Measurements from ENCODE around the gene ANKRD7.
"Not testable (repeated sequence)": the region's sequence is repeated elsewhere in the genome, so short reads cannot be mapped to it uniquely, and the experiment has no call there.

The ANKRD7 gene

DNA sequence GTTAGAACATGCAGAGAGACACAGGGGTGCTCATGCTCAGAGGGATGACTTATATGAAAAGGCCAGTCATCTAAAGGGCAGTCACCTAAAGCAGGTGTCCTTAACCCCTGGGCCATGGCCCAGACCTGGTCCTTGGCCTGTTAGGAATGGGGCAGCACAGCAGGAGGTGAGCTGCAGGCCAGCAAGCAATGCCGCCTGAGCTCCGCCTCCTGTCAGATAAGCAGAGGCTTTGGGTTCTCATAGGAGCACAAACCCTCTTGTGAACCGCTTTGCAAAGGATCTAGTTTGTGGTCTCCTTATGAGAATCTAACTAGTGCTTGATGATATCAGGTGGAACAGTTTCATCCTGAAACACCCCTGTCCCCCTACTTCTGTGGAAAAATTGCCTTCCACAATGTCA lies 14.5 kb downstream of the ANKRD7 start:
- DNase-seq: no peak

DNA sequence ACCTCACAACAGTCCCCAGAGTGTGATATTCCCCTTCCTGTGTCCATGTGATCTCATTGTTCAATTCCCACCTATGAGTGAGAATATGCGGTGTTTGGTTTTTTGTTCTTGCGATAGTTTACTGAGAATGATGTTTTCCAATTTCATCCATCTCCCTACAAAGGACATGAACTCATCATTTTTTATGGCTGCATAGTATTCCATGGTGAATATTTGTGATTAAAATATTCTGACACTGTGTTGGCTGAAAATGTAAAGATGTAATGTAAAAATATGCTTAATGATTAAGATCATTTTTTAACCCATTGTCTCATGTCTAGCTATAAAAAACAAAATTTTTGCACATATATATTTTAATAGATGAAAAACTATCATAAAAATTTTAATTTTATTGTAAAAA lies 15.8 kb downstream of the ANKRD7 start:
- not testable (repeated sequence) for DNase-seq

DNA sequence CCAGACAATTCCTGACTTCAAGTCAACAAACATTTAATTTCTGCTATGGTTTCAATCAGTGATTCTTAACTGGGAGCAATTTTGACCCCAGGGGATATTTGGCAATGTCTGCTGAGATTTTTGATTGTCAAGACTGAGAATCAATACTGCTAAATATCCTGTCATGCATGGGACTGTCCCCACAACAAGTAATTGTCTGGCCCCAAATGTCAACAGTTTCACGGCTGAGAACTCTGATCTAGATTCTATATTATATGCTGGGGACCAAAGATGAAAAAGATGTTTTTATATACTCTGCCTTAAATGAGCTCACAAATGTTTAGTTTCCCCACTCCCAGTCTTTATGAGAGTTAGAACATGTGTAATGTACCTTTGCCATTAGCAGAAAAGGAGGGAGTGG lies 19.2 kb downstream of the ANKRD7 start:
- DNase-seq: no peak

DNA sequence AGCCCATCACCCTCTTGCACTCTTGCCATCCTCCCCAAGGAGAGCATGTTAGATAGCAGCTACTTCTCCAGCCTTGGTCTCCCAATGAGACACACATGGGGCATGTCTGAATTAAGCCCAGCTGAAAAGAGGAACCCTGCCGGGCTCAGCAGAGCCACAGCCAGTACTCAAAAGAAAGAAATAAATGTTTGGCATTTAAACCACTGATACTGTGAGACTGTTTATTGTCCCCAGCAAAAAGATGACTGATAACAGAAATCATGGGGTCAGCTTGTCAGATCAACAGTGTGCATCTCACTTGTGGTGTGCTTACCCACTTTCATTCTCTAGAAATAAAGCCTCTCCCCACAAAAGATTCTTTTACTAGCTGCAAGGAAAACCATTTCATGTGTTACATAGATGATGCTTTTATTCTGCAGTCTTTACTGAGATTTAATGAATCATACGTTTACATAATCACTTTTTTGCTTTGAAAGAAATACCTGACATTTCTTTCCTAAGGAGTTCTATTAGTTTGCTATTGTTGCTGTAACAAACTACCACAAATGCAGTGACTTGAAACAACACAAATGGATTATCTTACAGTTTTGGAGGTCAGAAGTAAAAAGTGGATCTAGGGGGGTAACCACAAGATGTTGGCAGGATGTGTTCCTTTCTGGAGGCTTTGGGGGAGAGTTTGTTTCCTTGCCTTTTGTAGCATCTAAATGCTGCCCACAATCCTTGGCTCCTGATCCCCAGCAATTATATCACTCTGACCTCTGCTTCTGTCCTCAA lies 20.9 kb downstream of the ANKRD7 start:
- no peak for DNase-seq

DNA sequence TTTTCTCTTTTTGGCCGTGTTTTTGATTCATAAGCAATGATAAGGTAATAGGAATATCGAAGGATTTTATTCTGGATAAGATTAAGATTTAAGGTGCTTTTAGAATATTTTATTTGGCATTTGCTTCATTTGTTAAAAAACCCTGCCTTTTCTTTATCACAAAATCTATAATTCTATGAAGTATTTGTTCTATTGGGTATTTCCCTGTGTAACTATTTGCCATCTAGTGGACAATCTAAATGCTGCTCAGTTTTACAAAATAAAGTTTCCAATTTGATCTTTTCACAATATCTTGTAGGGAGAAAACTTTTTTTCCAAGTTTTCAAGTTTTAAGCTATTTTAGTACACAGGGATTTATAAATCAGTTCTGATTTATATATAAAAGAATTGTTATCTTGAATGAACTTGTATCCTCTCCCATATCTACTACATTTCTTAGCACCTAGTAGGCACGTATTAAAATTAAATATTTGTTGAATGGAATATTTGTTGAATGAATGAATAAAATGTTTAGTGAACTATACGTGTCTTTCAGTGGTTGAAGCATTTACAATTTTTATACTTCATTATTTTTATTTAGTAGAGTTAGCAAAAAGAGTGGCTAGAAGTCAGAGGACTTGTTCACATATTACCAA lies 26.5 kb downstream of the ANKRD7 start:
- DNase-seq: no peak

DNA sequence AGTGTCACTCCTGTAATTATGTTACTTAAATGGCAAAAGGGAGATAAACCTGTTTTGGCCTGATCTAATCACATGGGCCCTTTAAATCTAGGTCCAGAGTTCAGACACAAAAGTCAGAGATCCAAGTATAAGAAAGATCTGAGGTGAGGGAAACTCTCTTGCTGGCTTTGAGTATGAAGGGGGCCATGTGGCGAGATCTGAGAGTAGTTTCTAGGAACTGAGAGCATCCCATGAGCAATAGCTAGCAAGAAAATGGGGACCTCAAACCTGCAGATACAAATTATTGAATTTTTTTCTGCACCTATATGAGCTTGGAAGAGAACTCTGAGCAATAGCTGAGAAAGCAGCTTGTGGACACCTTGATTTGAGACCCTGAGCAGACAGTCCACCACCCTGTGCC lies 27.6 kb downstream of the ANKRD7 start:
- DNase-seq: no peak

DNA sequence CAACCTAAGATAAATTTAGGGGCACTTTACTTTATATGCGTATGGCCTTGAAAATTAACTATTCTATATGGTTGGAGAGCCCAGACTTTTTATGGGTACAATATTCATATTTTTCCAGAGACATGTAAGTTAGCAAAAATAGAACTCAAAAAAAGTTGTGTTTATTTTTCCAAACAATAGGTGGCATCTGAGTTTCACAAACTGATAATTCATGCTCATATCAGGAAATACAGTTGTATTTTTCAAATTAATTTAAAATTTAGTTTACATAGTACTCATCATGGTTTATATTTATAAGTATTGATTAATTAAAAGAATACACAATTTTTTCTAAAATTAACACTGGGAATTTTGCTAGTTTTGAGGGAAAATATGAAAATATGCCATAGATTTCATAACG lies 34.6 kb downstream of the ANKRD7 start:
- DNase-seq: peak in 1 of 2 donors; percentile 0

DNA sequence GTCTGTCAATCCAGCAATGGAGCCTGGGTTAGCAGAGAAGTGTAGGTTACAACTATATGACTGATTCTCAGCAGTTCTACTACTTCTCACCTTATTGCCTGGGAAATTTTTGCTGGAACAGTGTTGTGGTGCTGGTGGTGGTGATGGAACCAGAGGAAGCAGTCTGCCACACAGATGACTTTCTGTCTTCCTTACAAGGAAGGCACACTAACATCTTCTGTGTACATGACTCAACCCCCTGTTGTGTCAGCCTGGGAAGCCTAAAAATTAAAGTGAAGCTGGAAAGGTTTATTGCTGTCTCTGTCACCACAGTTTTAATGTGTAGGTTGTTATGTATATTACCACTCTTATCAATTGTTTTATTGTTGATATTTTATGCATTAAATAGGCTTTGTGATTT lies 40.3 kb downstream of the ANKRD7 start:
- no peak for DNase-seq

DNA sequence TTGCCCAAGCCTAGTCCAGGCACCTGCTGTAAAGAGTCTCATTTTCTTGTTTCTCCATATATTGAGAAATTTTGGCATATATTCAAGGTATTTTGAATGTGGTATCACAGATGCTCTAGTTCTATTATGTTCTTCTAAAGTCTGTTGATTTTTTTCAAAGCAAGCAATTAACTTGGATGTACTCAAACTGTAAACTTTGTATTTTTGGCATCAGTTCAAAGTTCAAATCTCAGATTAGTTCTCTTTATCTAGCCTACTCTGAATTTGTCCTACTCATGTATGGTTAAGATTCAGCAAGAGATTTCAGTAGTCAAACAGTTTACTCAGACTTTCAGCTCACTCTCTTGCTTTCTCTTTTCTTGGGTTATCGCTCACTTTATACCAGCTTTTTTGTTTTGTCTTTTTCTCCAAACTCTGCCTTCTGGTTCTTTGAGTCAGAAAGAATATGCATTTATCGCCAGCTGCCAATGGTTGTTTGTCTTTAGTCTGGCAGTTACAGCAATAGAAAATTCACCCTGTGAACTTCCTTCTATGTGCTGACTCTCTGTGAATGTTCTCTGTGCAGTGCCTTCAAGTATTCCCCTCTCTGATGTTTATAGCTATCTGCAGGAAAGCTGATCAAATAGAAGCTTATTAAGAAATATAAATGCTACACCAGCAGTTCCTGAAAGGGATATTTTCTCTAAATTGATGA lies 56.0 kb downstream of the ANKRD7 start:
- no peak for DNase-seq

DNA sequence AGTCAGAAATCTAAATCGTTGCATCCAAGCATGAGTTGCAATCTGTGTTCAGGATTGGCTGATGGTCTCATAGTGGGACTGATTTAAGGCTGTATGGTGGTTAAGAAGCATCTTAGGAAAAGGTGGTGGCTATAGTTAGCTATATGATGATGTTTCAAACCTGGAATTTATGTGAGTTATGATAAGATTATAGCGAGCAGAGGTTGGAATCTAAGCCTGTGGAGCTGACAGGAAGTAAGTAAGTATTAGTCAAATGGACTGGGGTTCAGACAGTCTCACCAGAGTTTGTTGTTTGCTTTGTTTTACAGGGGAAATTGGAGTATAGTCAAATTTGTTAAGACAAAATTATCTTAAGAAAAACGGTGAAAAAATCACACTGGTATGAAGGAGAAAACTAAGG lies 56.7 kb downstream of the ANKRD7 start:
- no peak for DNase-seq

DNA sequence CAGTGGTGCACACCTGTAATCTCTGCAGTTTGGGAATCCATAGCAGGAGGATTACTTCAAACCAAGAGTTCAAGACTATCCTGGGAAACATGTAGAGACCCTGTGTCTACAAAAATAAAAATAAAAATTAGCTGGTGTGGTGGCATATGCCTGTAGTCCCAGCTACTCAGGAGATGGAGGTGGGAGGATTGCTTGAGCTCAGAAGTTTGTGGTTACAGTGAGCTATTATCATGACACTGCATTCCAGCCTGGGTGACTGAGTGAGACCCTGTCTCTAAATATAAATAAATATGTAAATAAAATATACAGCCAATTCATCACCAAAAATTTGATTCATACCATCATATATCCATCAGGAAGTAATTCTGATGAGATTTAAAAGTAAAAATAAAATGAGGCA lies 60.9 kb downstream of the ANKRD7 start:
- no peak for DNase-seq

DNA sequence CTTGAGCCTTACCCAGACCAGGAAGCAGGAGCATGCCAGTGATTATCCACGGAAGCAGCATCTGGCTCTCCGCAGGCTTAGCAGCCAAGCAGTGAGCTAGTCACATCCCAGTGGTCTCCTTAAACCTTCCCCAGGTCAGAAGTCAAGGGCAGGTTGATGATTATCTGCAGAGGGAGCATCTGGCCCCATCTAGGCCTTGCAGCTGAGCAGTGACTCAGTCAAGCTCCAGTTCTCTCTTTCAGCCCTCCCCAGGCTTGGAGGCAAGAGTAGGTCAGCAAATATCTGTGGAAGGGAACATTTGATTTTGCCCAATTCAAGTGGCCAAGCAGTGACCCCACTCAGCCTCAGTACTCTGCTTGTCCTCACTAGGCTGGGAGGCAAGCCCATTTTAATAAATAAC lies 61.6 kb downstream of the ANKRD7 start:
- DNase-seq: no peak

DNA sequence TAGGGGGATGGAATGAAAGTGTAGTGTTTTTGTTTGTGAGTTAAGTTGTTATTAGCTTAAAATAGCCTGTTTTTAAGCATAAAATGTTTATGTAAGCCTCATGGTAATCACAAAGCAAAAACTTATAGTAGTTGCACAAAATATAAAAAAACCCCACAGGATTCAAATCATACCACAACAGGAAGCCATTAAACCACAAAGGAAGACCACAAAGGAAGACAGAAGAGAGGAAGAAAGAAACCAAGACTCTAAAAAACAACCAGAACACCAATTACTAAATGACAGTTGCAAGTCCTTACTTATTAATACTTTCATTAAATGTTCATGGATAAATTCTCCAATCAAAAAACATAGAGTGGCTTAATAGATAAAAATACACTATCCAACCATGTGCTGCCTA lies 63.6 kb downstream of the ANKRD7 start:
- DNase-seq: peak in 1 of 2 donors; percentile 34

DNA sequence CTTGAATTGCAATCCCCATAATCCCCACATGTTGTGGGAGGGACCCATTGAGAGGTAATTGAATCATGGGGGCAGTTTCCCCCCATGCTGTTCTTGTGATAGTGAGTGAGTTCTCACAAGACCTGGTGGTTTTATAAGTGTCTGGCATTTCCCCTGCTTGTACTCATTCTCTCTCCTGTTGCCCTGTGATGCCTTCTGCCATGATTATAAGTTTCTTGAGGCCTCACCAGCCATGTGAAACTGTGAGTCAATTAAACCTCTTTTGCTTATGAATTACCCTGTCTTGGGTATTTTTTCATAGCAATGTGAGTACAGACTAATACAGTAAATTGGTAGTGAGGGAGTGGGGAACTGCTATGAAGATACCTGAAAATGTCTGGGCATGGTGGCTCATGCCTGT lies 65.0 kb downstream of the ANKRD7 start:
- no peak for DNase-seq

Data from CD4-positive, alpha-beta T cell treated with Interleukin-4 for 1 hour (primary cell).